HG03159 (cell line): ENCODE measurements around the gene KRTCAP2.
"Not testable (repeated sequence)": the region's sequence is repeated elsewhere in the genome, so short reads cannot be mapped to it uniquely, and the experiment has no call there.

ENCODE experiments used
- ATAC-seq: cut with Tn5 transposase; IDR thresholded peaks from one replicate; pipeline ENCODE4 v1.9.1; 2021; ENCODE audit warnings: mild to moderate bottlenecking, moderate library complexity; ENCODE audit not compliant: unreplicated experiment

KRTCAP2 gene

GRCh38 chr1:155200920-155201319, 27.8 kb upstream of the KRTCAP2 start:
- ATAC-seq, result no peak

GRCh38 chr1:155199792-155200191, 26.7 kb upstream of the KRTCAP2 start:
- no peak for ATAC-seq

GRCh38 chr1:155198547-155198906, 25.4 kb upstream of the KRTCAP2 start:
- ATAC-seq, result no peak

- ATAC-seq, result no peak
These were observed 24.9 kb upstream of the KRTCAP2 start for GRCh38 chr1:155197901-155198546.

GRCh38 chr1:155196893-155197638, 24.0 kb upstream of the KRTCAP2 start:
- ATAC-seq, result no peak

- no peak for ATAC-seq
These were observed 23.2 kb upstream of the KRTCAP2 start for GRCh38 chr1:155196103-155196892.

- no peak for ATAC-seq
These were observed 22.3 kb upstream of the KRTCAP2 start for GRCh38 chr1:155195201-155196102.

- not testable (repeated sequence) for ATAC-seq
These were observed 20.8 kb upstream of the KRTCAP2 start for GRCh38 chr1:155193991-155194240.

- peak; percentile 64 for ATAC-seq
These were observed 20.3 kb upstream of the KRTCAP2 start for GRCh38 chr1:155193275-155193990.

GRCh38 chr1:155192346-155193274, 19.5 kb upstream of the KRTCAP2 start:
- no peak for ATAC-seq

GRCh38 chr1:155191904-155192303, 18.8 kb upstream of the KRTCAP2 start:
- ATAC-seq, result no peak

GRCh38 chr1:155189926-155190325, 16.8 kb upstream of the KRTCAP2 start:
- ATAC-seq, result not testable (repeated sequence)

- ATAC-seq, result no peak
These were observed 15.2 kb upstream of the KRTCAP2 start for GRCh38 chr1:155188268-155188667.

- ATAC-seq, result no peak
These were observed 14.4 kb upstream of the KRTCAP2 start for GRCh38 chr1:155187456-155187891.

GRCh38 chr1:155186794-155187455, 13.8 kb upstream of the KRTCAP2 start:
- no peak for ATAC-seq

GRCh38 chr1:155186067-155186793, 13.1 kb upstream of the KRTCAP2 start:
- ATAC-seq, result no peak

GRCh38 chr1:155185783-155186066, 12.6 kb upstream of the KRTCAP2 start:
- no peak for ATAC-seq
